Liver (tissue), 9 donors: ENCODE data around the gene NOC4L. TPM values are rescaled to one million over a fixed set of nuclear protein-coding genes. Genes with fewer than 3 reads are reported as not detected.

Experiments used
- DNase-seq: peaks from one replicate; pipeline ENCODE4 v3.0.0-alpha.2; 2017; ENCODE audit warnings: low spot score
- H3K27ac ChIP-seq, 2 donors: one replicate each; pipeline ENCODE4 v1.7.0; 2013; ENCODE audit warnings: inconsistent platforms in 2 of 2, low read length in 2 of 2, control low read depth in 1 of 2, low read depth in 1 of 2, mild to moderate bottlenecking in 1 of 2
- H3K27me3 ChIP-seq, 4 donors: one replicate each; pipeline versions ENCODE4 v1.6.1 to v1.7.0; 2013; ENCODE audit warnings: low read length in 3 of 4, inconsistent platforms in 1 of 4, mild to moderate bottlenecking in 1 of 4, moderate library complexity in 1 of 4; ENCODE audit not compliant: control insufficient read depth in 4 of 4, insufficient read depth in 4 of 4
- H3K36me3 ChIP-seq, 4 donors: one replicate each; pipeline versions ENCODE4 v1.6.1 to v1.7.0; 2013; ENCODE audit warnings: low read length in 3 of 4, mild to moderate bottlenecking in 3 of 4, low read depth in 1 of 4, moderate library complexity in 1 of 4; ENCODE audit not compliant: control insufficient read depth in 4 of 4, insufficient read depth in 3 of 4
- H3K4me1 ChIP-seq, 4 donors: one replicate each; pipeline versions ENCODE4 v1.6.1 to v1.7.0; 2013; ENCODE audit warnings: low read length in 3 of 4, mild to moderate bottlenecking in 3 of 4, moderate library complexity in 1 of 4; ENCODE audit not compliant: control insufficient read depth in 4 of 4, insufficient read depth in 4 of 4
- H3K4me3 ChIP-seq, 3 donors: one replicate each; pipeline versions ENCODE4 v1.6.1 to v1.7.0; 2013; ENCODE audit warnings: low read length in 3 of 3, control low read depth in 1 of 3, low read depth in 1 of 3, mild to moderate bottlenecking in 1 of 3
- H3K9ac ChIP-seq, 2 donors: one replicate each; pipeline ENCODE4 v1.7.0; 2013; ENCODE audit warnings: low read length in 2 of 2, mild to moderate bottlenecking in 2 of 2, moderate library complexity in 2 of 2, control low read depth in 1 of 2, low read depth in 1 of 2
- H3K9me3 ChIP-seq, 4 donors: one replicate each; pipeline versions ENCODE4 v1.6.1 to v1.7.0; 2013; ENCODE audit warnings: low read length in 3 of 4; ENCODE audit not compliant: control insufficient read depth in 4 of 4
- EGR1 ChIP-seq, 2 donors: IDR thresholded peaks; 2 replicates each; pipeline ENCODE4 v1.6.1; 2016 to 2018; ENCODE audit warnings: antibody characterized with exemption in 2 of 2, low read depth in 2 of 2
- FOXA1 ChIP-seq: IDR thresholded peaks from 2 replicates; pipeline ENCODE4 v1.6.1; 2016; ENCODE audit warnings: antibody characterized with exemption
- FOXA2 ChIP-seq: IDR thresholded peaks from 2 replicates; pipeline ENCODE4 v1.6.1; 2016; ENCODE audit warnings: antibody characterized with exemption
- GABPA ChIP-seq, 2 donors: IDR thresholded peaks in 1 of 2; conservative IDR thresholded peaks in 1 of 2; 2 replicates each; pipeline ENCODE4 v1.6.1; 2016; ENCODE audit warnings: antibody characterized with exemption in 2 of 2, mild to moderate bottlenecking in 1 of 2, moderate library complexity in 1 of 2
- HNF4A ChIP-seq, 2 donors: conservative IDR thresholded peaks; 2 replicates each; pipeline ENCODE4 v1.6.1; 2016; ENCODE audit warnings: antibody characterized with exemption in 2 of 2, mild to moderate bottlenecking in 2 of 2
- HNF4G ChIP-seq: IDR thresholded peaks from 2 replicates; pipeline ENCODE4 v1.6.1; 2016; ENCODE audit warnings: antibody characterized with exemption
- JUND ChIP-seq, 2 donors: IDR thresholded peaks; 2 replicates each; pipeline ENCODE4 v1.6.1; 2016; ENCODE audit warnings: antibody characterized with exemption in 2 of 2
- NR2F2 ChIP-seq: IDR thresholded peaks from 2 replicates; pipeline ENCODE4 v1.6.1; 2016; ENCODE audit warnings: antibody characterized with exemption
- RAD21 ChIP-seq, 2 donors: IDR thresholded peaks; 2 replicates each; pipeline ENCODE4 v1.6.1; 2016; ENCODE audit warnings: antibody characterized with exemption in 2 of 2, mild to moderate bottlenecking in 2 of 2
- RXRA ChIP-seq, 2 donors: IDR thresholded peaks; 2 replicates each; pipeline ENCODE4 v1.6.1; 2017 to 2018; ENCODE audit warnings: antibody characterized with exemption in 2 of 2, mild to moderate bottlenecking in 1 of 2
- SP1 ChIP-seq: IDR thresholded peaks from 2 replicates; pipeline ENCODE4 v1.6.1; 2018; ENCODE audit warnings: antibody characterized with exemption, mild to moderate bottlenecking
- TAF1 ChIP-seq: conservative IDR thresholded peaks from 2 replicates; pipeline ENCODE4 v1.6.1; 2016; ENCODE audit warnings: antibody characterized with exemption, mild to moderate bottlenecking
- WGBS: extraction: QIAGEN DNeasy Blood & Tissue Kit; methylation state at CpG from one replicate; pipeline ENCODE4 v1.1.7; 2013; 5-methylcytosine and 5-hydroxymethylcytosine counted together
- polyA plus RNA-seq, 2 donors: library from polyadenylated mRNA; stranded (reverse) in 1 of 2; unstranded in 1 of 2; fragments of 200-250 nt in 1 of 2; fragments of >200 nt in 1 of 2; fragmentation: Nextera tagmentation in 1 of 2; extraction: Ambion mirVana in 1 of 2; gene quantifications; one replicate each; pipeline versions ENCODE4 v1.2.1 to v1.2.3, GENCODE V29; 2013 to 2015
- total RNA-seq, 2 donors: library from RNA; depleted of rRNA; stranded (reverse); fragments of >200 nt; gene quantifications; one replicate each; pipeline ENCODE4 v1.2.3, GENCODE V29; 2014
- TF ChIP-seq, protein P1 (sequence below): IDR thresholded peaks from 2 replicates; pipeline ENCODE4 v1.6.1; 2016; ENCODE audit warnings: antibody characterized with exemption
- TF ChIP-seq, protein P2 (sequence below): IDR thresholded peaks from 2 replicates; pipeline ENCODE4 v1.6.1; 2016; ENCODE audit warnings: antibody characterized with exemption
- TF ChIP-seq, protein P3 (sequence below): IDR thresholded peaks from 2 replicates; pipeline ENCODE4 v1.6.1; 2016; ENCODE audit warnings: antibody characterized with exemption
- TF ChIP-seq, protein P4 (sequence below): fragments of 150-350 bp; IDR thresholded peaks from 2 replicates; pipeline ENCODE4 v1.5.1; 2017; ENCODE audit warnings: improper control_type of control experiment, low read depth, low read length; ENCODE audit not compliant: missing input control
- TF ChIP-seq, protein P5 (sequence below): IDR thresholded peaks from 2 replicates; pipeline ENCODE4 v1.6.1; 2016; ENCODE audit warnings: antibody characterized with exemption, mild to moderate bottlenecking
- donor health status: healthy.
- donor health status: healthy.
- donor health status: healthy.
- donor health status: healthy.
- donor health status: healthy.

NOC4L gene
- total and polyA plus RNA-seq, 4 donors = 6.4 to 11.6 (median 8.4) TPM

DNA sequence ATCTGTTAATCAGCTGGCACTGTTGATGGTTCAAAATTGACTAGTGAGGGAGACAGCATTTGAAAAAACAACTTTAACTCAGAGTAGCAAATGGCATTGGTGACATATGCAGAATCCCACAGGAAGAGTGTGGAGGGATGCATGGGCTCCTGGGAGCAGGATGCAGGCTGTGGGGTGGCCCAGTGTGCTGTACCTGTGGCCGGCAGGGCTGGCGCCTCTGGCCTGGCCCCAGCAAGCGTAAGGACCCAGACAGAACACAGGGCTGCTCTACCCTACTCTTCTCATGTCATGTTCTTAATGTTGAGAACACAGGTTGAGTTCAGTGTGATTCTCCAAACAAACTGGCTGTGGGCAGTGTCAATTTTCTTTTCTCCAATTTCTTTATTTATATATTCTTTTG is 33.6 kb upstream of the NOC4L start (continued):
- TF ChIP-seq, protein P1, sequence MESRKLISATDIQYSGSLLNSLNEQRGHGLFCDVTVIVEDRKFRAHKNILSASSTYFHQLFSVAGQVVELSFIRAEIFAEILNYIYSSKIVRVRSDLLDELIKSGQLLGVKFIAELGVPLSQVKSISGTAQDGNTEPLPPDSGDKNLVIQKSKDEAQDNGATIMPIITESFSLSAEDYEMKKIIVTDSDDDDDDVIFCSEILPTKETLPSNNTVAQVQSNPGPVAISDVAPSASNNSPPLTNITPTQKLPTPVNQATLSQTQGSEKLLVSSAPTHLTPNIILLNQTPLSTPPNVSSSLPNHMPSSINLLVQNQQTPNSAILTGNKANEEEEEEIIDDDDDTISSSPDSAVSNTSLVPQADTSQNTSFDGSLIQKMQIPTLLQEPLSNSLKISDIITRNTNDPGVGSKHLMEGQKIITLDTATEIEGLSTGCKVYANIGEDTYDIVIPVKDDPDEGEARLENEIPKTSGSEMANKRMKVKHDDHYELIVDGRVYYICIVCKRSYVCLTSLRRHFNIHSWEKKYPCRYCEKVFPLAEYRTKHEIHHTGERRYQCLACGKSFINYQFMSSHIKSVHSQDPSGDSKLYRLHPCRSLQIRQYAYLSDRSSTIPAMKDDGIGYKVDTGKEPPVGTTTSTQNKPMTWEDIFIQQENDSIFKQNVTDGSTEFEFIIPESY = no peak
- TF ChIP-seq EGR1 (IDR thresholded peaks at IDR 0.05; ENCODE audit: low read depth in 2 of 2) (no peak), HNF4A (conservative IDR thresholded peaks at IDR 0.05) (no peak)
- TF ChIP-seq, protein P2, sequence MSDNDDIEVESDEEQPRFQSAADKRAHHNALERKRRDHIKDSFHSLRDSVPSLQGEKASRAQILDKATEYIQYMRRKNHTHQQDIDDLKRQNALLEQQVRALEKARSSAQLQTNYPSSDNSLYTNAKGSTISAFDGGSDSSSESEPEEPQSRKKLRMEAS = no peak

DNA sequence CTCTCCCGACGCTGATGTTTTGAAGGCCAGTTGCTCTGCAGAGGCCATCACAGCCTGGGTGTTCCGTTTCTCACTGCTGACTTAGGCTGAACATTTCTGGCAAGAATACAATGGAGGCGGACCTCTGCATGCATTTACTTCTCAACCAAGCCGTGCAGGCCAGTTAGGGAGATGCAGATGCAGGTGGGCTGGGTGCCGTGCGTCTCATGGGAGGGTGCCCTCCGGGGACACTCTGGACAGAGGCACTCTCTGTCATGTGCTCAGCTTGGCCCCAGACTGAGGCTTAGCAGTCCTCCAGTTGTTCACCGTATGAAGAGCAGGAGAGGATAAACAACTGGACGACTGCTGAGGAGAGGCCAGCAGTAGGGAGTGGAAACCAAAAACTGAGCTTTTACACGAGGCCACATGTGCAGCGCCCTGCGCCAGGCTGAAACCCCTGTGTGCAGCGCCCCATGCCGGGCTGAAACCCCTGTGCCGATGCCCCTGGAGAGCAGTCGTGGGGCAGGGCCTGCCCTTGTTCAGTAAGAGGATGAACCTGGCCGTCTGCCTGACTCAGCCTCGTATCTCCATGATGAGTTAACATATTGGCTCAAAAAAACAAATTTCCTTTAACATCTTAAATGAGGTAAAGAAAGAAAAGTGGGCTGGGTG is 32.5 kb upstream of the NOC4L start:
- DNase-seq = no peak
- Histone ChIP-seq H3K4me1 (no peaks in the 10 kb centered on the region), H3K36me3 (peaks cover 15 to 40% (median 24%) of the 10 kb centered on the region in 4 donors), H3K27ac (no peak overlapping the region), H3K4me3 (no peak overlapping the region), H3K9me3 (no peaks in the 10 kb centered on the region), H3K27me3 (no peaks in the 10 kb centered on the region), H3K9ac (no peak overlapping the region)
- WGBS = 94% methylated on average over 19 of the region's 19 CpGs
- no peak for TF ChIP-seq FOXA1
- TF ChIP-seq SP1 = no peak
- TF ChIP-seq, protein P3, sequence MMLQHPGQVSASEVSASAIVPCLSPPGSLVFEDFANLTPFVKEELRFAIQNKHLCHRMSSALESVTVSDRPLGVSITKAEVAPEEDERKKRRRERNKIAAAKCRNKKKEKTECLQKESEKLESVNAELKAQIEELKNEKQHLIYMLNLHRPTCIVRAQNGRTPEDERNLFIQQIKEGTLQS = no peak
- TF ChIP-seq HNF4A (conservative IDR thresholded peaks at IDR 0.05) = no peak
- TF ChIP-seq, protein P4, sequence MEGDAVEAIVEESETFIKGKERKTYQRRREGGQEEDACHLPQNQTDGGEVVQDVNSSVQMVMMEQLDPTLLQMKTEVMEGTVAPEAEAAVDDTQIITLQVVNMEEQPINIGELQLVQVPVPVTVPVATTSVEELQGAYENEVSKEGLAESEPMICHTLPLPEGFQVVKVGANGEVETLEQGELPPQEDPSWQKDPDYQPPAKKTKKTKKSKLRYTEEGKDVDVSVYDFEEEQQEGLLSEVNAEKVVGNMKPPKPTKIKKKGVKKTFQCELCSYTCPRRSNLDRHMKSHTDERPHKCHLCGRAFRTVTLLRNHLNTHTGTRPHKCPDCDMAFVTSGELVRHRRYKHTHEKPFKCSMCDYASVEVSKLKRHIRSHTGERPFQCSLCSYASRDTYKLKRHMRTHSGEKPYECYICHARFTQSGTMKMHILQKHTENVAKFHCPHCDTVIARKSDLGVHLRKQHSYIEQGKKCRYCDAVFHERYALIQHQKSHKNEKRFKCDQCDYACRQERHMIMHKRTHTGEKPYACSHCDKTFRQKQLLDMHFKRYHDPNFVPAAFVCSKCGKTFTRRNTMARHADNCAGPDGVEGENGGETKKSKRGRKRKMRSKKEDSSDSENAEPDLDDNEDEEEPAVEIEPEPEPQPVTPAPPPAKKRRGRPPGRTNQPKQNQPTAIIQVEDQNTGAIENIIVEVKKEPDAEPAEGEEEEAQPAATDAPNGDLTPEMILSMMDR = no peak
- no peak for TF ChIP-seq RAD21 (IDR thresholded peaks at IDR 0.05)
- TF ChIP-seq NR2F2 = no peak
- TF ChIP-seq RXRA (IDR thresholded peaks at IDR 0.05) = no peak
- no peak for TF ChIP-seq HNF4G
- TF ChIP-seq, protein P1 = no peak
- TF ChIP-seq GABPA (IDR thresholded peaks at IDR 0.05 in 1 of 2, conservative IDR thresholded peaks at IDR 0.05 in 1 of 2) = no peak

DNA sequence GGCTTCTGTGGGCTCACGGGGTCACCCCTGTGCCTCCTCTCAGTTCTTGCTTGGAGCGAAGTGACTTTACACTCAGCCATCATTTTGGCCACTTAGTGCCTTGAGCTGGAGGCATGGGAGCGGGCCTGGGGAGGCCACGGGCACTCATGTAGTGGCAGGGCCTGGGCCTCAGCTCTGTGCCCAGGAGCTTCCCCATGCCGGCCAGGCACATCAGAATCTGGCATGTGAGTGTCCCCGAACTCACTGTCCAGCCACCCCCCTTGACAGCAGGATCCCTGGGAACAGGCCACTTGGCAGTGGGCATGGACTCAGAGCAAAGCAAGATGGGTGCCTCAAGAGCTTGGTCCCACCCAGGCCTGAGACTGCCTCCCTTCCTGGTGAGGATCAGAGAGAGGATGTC is 29.6 kb upstream of the NOC4L start:
- DNase-seq = no peak
- Histone ChIP-seq H3K9me3 (no peaks in the 10 kb centered on the region), H3K27ac (no peak overlapping the region), H3K4me3 (no peak overlapping the region), H3K27me3 (no peaks in the 10 kb centered on the region), H3K9ac (no peak overlapping the region), H3K4me1 (no peaks in the 10 kb centered on the region), H3K36me3 (peaks cover 12 to 37% (median 23%) of the 10 kb centered on the region in 4 donors)
- 98% methylated on average over 6 of the region's 6 CpGs for WGBS
- TF ChIP-seq RXRA (IDR thresholded peaks at IDR 0.05) = no peak
- no peak for TF ChIP-seq GABPA (IDR thresholded peaks at IDR 0.05 in 1 of 2, conservative IDR thresholded peaks at IDR 0.05 in 1 of 2)
- no peak for TF ChIP-seq HNF4A (conservative IDR thresholded peaks at IDR 0.05)
- TF ChIP-seq TAF1 = no peak
- no peak for TF ChIP-seq FOXA2
- TF ChIP-seq FOXA1 = no peak
- no peak for TF ChIP-seq EGR1 (IDR thresholded peaks at IDR 0.05; ENCODE audit: low read depth in 2 of 2)
- TF ChIP-seq, protein P5, sequence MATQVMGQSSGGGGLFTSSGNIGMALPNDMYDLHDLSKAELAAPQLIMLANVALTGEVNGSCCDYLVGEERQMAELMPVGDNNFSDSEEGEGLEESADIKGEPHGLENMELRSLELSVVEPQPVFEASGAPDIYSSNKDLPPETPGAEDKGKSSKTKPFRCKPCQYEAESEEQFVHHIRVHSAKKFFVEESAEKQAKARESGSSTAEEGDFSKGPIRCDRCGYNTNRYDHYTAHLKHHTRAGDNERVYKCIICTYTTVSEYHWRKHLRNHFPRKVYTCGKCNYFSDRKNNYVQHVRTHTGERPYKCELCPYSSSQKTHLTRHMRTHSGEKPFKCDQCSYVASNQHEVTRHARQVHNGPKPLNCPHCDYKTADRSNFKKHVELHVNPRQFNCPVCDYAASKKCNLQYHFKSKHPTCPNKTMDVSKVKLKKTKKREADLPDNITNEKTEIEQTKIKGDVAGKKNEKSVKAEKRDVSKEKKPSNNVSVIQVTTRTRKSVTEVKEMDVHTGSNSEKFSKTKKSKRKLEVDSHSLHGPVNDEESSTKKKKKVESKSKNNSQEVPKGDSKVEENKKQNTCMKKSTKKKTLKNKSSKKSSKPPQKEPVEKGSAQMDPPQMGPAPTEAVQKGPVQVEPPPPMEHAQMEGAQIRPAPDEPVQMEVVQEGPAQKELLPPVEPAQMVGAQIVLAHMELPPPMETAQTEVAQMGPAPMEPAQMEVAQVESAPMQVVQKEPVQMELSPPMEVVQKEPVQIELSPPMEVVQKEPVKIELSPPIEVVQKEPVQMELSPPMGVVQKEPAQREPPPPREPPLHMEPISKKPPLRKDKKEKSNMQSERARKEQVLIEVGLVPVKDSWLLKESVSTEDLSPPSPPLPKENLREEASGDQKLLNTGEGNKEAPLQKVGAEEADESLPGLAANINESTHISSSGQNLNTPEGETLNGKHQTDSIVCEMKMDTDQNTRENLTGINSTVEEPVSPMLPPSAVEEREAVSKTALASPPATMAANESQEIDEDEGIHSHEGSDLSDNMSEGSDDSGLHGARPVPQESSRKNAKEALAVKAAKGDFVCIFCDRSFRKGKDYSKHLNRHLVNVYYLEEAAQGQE = no peak
- TF ChIP-seq NR2F2 = no peak
- TF ChIP-seq, protein P2 = no peak
- TF ChIP-seq, protein P3 = no peak
- TF ChIP-seq JUND (IDR thresholded peaks at IDR 0.05) = no peak
